Measurements from ENCODE around the gene CFAP46.

The CFAP46 gene

DNA sequence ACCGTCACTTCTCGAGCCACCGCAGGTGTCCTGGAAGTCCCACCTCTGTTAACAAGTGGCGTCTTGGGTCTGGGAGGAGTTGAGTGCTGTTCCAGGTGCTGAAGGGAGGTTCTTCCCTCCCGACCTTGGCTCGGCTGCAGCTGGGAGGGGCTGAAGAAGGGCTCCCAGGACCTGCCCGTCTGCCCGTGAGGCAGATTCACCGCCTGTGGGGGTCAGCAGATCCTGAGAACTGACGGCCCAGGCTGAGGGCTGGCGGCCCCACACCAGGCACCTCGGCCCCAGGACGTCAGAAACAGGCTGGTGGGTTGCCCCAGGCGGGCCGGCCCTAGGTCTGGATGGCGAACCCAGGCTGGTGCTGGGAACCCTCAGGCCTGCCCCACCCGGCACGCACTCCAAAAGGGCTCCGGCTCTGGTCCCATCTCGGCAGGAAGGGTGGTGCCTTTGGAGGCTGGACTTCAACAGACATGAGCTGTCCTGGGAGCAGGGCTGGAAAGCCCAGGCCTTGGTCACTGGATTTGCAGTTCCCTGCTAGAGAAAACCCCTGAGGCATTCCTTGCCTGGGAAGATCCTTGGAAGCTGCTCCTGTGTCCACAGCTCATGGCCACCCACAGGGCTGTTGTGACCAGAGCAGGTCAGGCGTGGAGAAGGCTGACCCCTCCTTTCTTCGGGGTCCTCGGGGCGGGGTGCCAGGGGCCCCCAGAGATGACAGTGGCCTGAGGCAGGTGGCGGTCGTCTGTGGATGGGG lies 42.6 kb upstream of the CFAP46 start:
- H3K9ac ChIP-seq (ENCODE audit: low read length): no peak overlapping the region
- no peaks in the 10 kb centered on the region for H3K4me1 ChIP-seq (ENCODE audit: control insufficient read depth, insufficient read depth, low read length)
- no peaks in the 10 kb centered on the region for H3K36me3 ChIP-seq (ENCODE audit: control insufficient read depth, insufficient read depth, low read length)
- H3K27me3 ChIP-seq (ENCODE audit: control insufficient read depth, insufficient read depth, low read length): no peaks in the 10 kb centered on the region
- no peak overlapping the region for H3K27ac ChIP-seq (ENCODE audit: low read depth, low read length)
- no peak overlapping the region for H3K4me3 ChIP-seq (ENCODE audit: low read length)

- H3K27me3 ChIP-seq (ENCODE audit: control insufficient read depth, insufficient read depth, low read length): no peaks in the 10 kb centered on the region
- H3K4me3 ChIP-seq (ENCODE audit: low read length): no peak overlapping the region
- H3K9ac ChIP-seq (ENCODE audit: low read length): no peak overlapping the region
- H3K27ac ChIP-seq (ENCODE audit: low read depth, low read length): no peak overlapping the region
- H3K36me3 ChIP-seq (ENCODE audit: control insufficient read depth, insufficient read depth, low read length): no peaks in the 10 kb centered on the region
- H3K4me1 ChIP-seq (ENCODE audit: control insufficient read depth, insufficient read depth, low read length): no peaks in the 10 kb centered on the region
Measured at GRCh38 chr10:132984008-132984295, 41.6 kb upstream of the CFAP46 start.

DNA sequence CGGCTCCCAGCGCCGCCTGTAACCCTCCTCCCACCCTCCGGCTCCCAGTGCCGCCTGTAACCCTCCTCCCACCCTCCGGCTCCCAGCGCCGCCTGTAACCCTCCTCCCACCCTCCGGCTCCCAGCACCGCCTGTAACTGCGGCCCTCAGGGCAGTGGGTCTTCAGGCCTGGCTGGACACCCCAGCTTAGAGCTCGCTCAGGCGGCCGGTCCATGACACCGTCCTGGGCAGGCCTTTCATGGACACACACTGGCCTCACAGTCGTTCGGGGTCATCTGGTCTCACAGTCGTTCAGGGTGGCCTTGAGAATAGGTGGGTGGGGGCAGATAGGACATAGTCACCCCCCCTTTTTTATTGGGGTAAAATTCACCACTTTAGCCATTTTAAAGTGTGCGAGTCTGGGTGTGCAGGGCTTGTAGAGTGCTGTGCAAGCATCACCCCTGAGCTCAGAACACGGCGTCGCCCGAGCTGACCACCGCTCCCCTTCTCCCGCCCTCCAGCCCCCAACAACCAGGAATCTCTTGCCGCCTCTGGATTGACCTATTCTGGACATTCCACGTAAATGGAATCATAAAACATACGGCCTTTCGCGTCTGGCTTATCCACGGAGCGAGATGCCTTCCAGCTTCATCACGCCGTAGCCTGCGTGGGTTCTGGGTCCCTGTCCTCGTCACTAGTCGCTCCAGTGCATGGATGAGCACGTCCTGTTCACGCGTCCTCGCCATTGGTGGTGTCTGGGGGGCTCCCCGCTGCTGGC lies 41.1 kb upstream of the CFAP46 start:
- Histone ChIP-seq H3K4me3 (ENCODE audit: low read length) (no peak overlapping the region), H3K27ac (ENCODE audit: low read depth, low read length) (no peak overlapping the region), H3K9ac (ENCODE audit: low read length) (no peak overlapping the region), H3K27me3 (ENCODE audit: control insufficient read depth, insufficient read depth, low read length) (no peaks in the 10 kb centered on the region), H3K4me1 (ENCODE audit: control insufficient read depth, insufficient read depth, low read length) (no peaks in the 10 kb centered on the region), H3K36me3 (ENCODE audit: control insufficient read depth, insufficient read depth, low read length) (no peaks in the 10 kb centered on the region)

DNA sequence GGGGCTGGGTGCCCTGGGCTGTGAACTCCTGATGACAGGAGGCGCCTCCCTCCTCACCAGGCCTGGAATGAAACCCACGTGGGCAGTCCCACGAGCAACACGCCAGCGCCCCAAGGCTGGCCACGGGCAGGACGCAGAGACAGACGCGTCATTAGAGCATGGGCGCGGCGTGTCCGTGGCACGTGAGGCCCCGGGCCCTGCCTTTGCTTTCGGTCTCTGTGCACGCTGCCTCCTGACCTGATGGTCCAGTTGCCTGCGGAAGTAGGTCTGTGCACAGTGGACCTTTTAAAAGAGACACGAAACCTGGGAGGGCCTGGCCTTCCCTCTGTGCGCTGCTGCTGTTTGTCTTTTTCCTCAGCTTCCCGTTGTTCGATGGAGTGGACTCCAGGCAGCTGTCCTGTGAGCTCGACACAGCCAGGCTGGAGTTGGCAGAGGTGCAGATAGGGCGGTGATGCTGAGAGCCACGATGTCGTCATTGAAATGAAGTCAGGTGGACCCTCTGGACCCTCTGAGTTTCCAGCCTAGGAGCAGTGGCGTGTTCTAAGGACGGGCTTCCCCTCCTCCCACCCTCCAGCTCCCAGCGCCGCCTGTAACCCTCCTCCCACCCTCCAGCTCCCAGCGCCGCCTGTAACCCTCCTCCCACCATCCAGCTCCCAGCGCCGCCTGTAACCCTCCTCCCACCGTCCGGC lies 40.1 kb upstream of the CFAP46 start:
- no peaks in the 10 kb centered on the region for H3K36me3 ChIP-seq (ENCODE audit: control insufficient read depth, insufficient read depth, low read length)
- no peak overlapping the region for H3K27ac ChIP-seq (ENCODE audit: low read depth, low read length)
- H3K27me3 ChIP-seq (ENCODE audit: control insufficient read depth, insufficient read depth, low read length): no peaks in the 10 kb centered on the region
- no peaks in the 10 kb centered on the region for H3K4me1 ChIP-seq (ENCODE audit: control insufficient read depth, insufficient read depth, low read length)
- no peak overlapping the region for H3K4me3 ChIP-seq (ENCODE audit: low read length)
- H3K9ac ChIP-seq (ENCODE audit: low read length): no peak overlapping the region

GRCh38 chr10:132981746-132982145 lies 39.4 kb upstream of the CFAP46 start:
- no peak overlapping the region for H3K27ac ChIP-seq (ENCODE audit: low read depth, low read length)
- no peak overlapping the region for H3K4me3 ChIP-seq (ENCODE audit: low read length)
- no peaks in the 10 kb centered on the region for H3K27me3 ChIP-seq (ENCODE audit: control insufficient read depth, insufficient read depth, low read length)
- H3K4me1 ChIP-seq (ENCODE audit: control insufficient read depth, insufficient read depth, low read length): no peaks in the 10 kb centered on the region
- H3K9ac ChIP-seq (ENCODE audit: low read length): no peak overlapping the region
- H3K36me3 ChIP-seq (ENCODE audit: control insufficient read depth, insufficient read depth, low read length): no peaks in the 10 kb centered on the region

GRCh38 chr10:132981173-132981555 lies 38.8 kb upstream of the CFAP46 start:
- Histone ChIP-seq H3K4me3 (ENCODE audit: low read length) (no peak overlapping the region), H3K4me1 (ENCODE audit: control insufficient read depth, insufficient read depth, low read length) (no peaks in the 10 kb centered on the region), H3K27me3 (ENCODE audit: control insufficient read depth, insufficient read depth, low read length) (no peaks in the 10 kb centered on the region), H3K36me3 (ENCODE audit: control insufficient read depth, insufficient read depth, low read length) (no peaks in the 10 kb centered on the region), H3K9ac (ENCODE audit: low read length) (no peak overlapping the region), H3K27ac (ENCODE audit: low read depth, low read length) (no peak overlapping the region)

GRCh38 chr10:132980426-132981172 lies 38.2 kb upstream of the CFAP46 start:
- Histone ChIP-seq H3K36me3 (ENCODE audit: control insufficient read depth, insufficient read depth, low read length) (no peaks in the 10 kb centered on the region), H3K4me1 (ENCODE audit: control insufficient read depth, insufficient read depth, low read length) (no peaks in the 10 kb centered on the region), H3K4me3 (ENCODE audit: low read length) (no peak overlapping the region), H3K9ac (ENCODE audit: low read length) (no peak overlapping the region), H3K27ac (ENCODE audit: low read depth, low read length) (no peak overlapping the region), H3K27me3 (ENCODE audit: control insufficient read depth, insufficient read depth, low read length) (no peaks in the 10 kb centered on the region)

- H3K27me3 ChIP-seq (ENCODE audit: control insufficient read depth, insufficient read depth, low read length): no peaks in the 10 kb centered on the region
- H3K27ac ChIP-seq (ENCODE audit: low read depth, low read length): no peak overlapping the region
- no peaks in the 10 kb centered on the region for H3K4me1 ChIP-seq (ENCODE audit: control insufficient read depth, insufficient read depth, low read length)
- no peaks in the 10 kb centered on the region for H3K36me3 ChIP-seq (ENCODE audit: control insufficient read depth, insufficient read depth, low read length)
- H3K4me3 ChIP-seq (ENCODE audit: low read length): no peak overlapping the region
- no peak overlapping the region for H3K9ac ChIP-seq (ENCODE audit: low read length)
Measured at GRCh38 chr10:132979491-132980425, 37.4 kb upstream of the CFAP46 start.

GRCh38 chr10:132978542-132978941 lies 36.2 kb upstream of the CFAP46 start:
- Histone ChIP-seq H3K9ac (ENCODE audit: low read length) (no peak overlapping the region), H3K27ac (ENCODE audit: low read depth, low read length) (no peak overlapping the region), H3K27me3 (ENCODE audit: control insufficient read depth, insufficient read depth, low read length) (no peaks in the 10 kb centered on the region), H3K36me3 (ENCODE audit: control insufficient read depth, insufficient read depth, low read length) (no peaks in the 10 kb centered on the region), H3K4me1 (ENCODE audit: control insufficient read depth, insufficient read depth, low read length) (no peaks in the 10 kb centered on the region), H3K4me3 (ENCODE audit: low read length) (no peak overlapping the region)

GRCh38 chr10:132977807-132978206 lies 35.4 kb upstream of the CFAP46 start:
- Histone ChIP-seq H3K4me1 (ENCODE audit: control insufficient read depth, insufficient read depth, low read length) (no peaks in the 10 kb centered on the region), H3K27ac (ENCODE audit: low read depth, low read length) (no peak overlapping the region), H3K27me3 (ENCODE audit: control insufficient read depth, insufficient read depth, low read length) (peaks cover 3% of the 10 kb centered on the region), H3K9ac (ENCODE audit: low read length) (no peak overlapping the region), H3K36me3 (ENCODE audit: control insufficient read depth, insufficient read depth, low read length) (no peaks in the 10 kb centered on the region), H3K4me3 (ENCODE audit: low read length) (no peak overlapping the region)

DNA sequence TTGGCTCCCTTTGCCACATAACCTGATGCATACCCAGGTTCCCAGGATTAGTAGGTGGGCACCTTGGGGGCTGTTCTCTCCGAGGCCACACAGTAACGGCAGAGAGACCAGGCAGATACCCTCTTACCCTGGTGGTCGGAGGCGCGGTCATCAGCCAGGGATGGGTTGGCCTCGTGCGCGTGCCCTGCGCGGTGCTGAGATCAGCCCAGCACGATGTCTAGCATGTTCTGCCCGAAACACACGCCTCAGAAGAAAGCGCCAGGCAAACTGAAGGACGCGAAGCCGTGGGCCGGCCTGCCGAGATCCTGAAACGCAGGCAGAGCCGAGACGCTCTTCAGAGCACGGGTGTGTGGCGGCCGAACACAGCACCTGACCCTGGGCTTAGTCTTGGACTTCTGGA lies 34.7 kb upstream of the CFAP46 start:
- no peak overlapping the region for H3K27ac ChIP-seq (ENCODE audit: low read depth, low read length)
- no peaks in the 10 kb centered on the region for H3K36me3 ChIP-seq (ENCODE audit: control insufficient read depth, insufficient read depth, low read length)
- no peaks in the 10 kb centered on the region for H3K4me1 ChIP-seq (ENCODE audit: control insufficient read depth, insufficient read depth, low read length)
- peaks cover 6% of the 10 kb centered on the region for H3K27me3 ChIP-seq (ENCODE audit: control insufficient read depth, insufficient read depth, low read length)
- no peak overlapping the region for H3K4me3 ChIP-seq (ENCODE audit: low read length)
- H3K9ac ChIP-seq (ENCODE audit: low read length): no peak overlapping the region
